GM18909 (cell line): ENCODE results near the gene FGF2.
"Not testable (repeated sequence)": the region's sequence is repeated elsewhere in the genome, so short reads cannot be mapped to it uniquely, and the experiment has no call there.

Source experiments
- ATAC-seq: cut with Tn5 transposase; IDR thresholded peaks from one replicate; pipeline ENCODE4 v1.9.1; 2021; ENCODE audit warnings: mild to moderate bottlenecking; ENCODE audit not compliant: unreplicated experiment, poor library complexity

Gene FGF2

GRCh38 chr4:122811781-122812180, 14.8 kb upstream of the FGF2 start:
- ATAC-seq, result not testable (repeated sequence)

GRCh38 chr4:122812823-122813222, 13.8 kb upstream of the FGF2 start:
- ATAC-seq, result not testable (repeated sequence)

GRCh38 chr4:122814426-122814825, 12.2 kb upstream of the FGF2 start:
- ATAC-seq, result peak; percentile 99

GRCh38 chr4:122815248-122815647, 11.4 kb upstream of the FGF2 start:
- ATAC-seq, result peak; percentile 54

- ATAC-seq, result no peak
Measured at GRCh38 chr4:122816476-122816875, 10.2 kb upstream of the FGF2 start.

- no peak for ATAC-seq
Measured at GRCh38 chr4:122819708-122820449, 6.8 kb upstream of the FGF2 start.

- no peak for ATAC-seq
Measured at GRCh38 chr4:122821092-122821491, 5.5 kb upstream of the FGF2 start.

GRCh38 chr4:122822466-122822865, 4.2 kb upstream of the FGF2 start:
- no peak for ATAC-seq

GRCh38 chr4:122823476-122823875, 3.2 kb upstream of the FGF2 start:
- ATAC-seq, result no peak

GRCh38 chr4:122824616-122825015, 2.0 kb upstream of the FGF2 start:
- ATAC-seq, result no peak

- ATAC-seq, result no peak
Measured at GRCh38 chr4:122826079-122826527, 528 bp upstream of the FGF2 start.

GRCh38 chr4:122827258-122827878, 737 bp downstream of the FGF2 start:
- peak; percentile 66 for ATAC-seq

GRCh38 chr4:122827879-122828601, 1.4 kb downstream of the FGF2 start:
- ATAC-seq, result peak; percentile 91

GRCh38 chr4:122830426-122831095, 3.9 kb downstream of the FGF2 start:
- no peak for ATAC-seq

GRCh38 chr4:122831515-122832196, 5.0 kb downstream of the FGF2 start:
- ATAC-seq, result no peak

GRCh38 chr4:122832732-122833131, 6.1 kb downstream of the FGF2 start:
- no peak for ATAC-seq

- ATAC-seq, result no peak
Measured at GRCh38 chr4:122833999-122834398, 7.4 kb downstream of the FGF2 start.

GRCh38 chr4:122836941-122837340, 10.3 kb downstream of the FGF2 start:
- no peak for ATAC-seq

GRCh38 chr4:122838034-122838433, 11.4 kb downstream of the FGF2 start:
- no peak for ATAC-seq

- no peak for ATAC-seq
Measured at GRCh38 chr4:122842392-122842791, 15.8 kb downstream of the FGF2 start.
